ENCODE results near the gene WIPI1.

The WIPI1 gene

GRCh38 chr17:68394608-68395331 is 62.5 kb downstream of the WIPI1 start:
- H3K27me3 ChIP-seq (replicated peaks): no peaks in the 10 kb centered on the region
- in situ Hi-C loops (cut with HindIII; ENCODE audit: low pct_ligation_motif_present, low sequenced_read_pairs): no loop called here
- no peak for TF ChIP-seq CTCF (IDR thresholded peaks at IDR 0.05; ENCODE audit: low read depth, low read length, missing control alignments)

GRCh38 chr17:68391561-68392268 is 65.6 kb downstream of the WIPI1 start:
- H3K27me3 ChIP-seq (replicated peaks): no peaks in the 10 kb centered on the region
- H3K36me3 ChIP-seq (replicated peaks): no peaks in the 10 kb centered on the region
- DNase-seq: no peak
- in situ Hi-C loops (cut with HindIII; ENCODE audit: low pct_ligation_motif_present, low sequenced_read_pairs): no loop called here
- no peak for TF ChIP-seq CTCF (IDR thresholded peaks at IDR 0.05; ENCODE audit: low read depth, low read length, missing control alignments)
- H3K27ac ChIP-seq: no peak overlapping the region
- H3K4me3 ChIP-seq (ENCODE audit: low read depth, low read length): no peak overlapping the region

More at GRCh38 chr17:68394608-68395331, 62.5 kb downstream of the WIPI1 start:
- Histone ChIP-seq H3K27ac (no peak overlapping the region), H3K4me3 (ENCODE audit: low read depth, low read length) (no peak overlapping the region), H3K36me3 (replicated peaks) (no peaks in the 10 kb centered on the region)
- no peak for DNase-seq

- Histone ChIP-seq H3K4me3 (ENCODE audit: low read depth, low read length) (no peak overlapping the region), H3K27me3 (replicated peaks) (no peaks in the 10 kb centered on the region), H3K27ac (no peak overlapping the region), H3K36me3 (replicated peaks) (no peaks in the 10 kb centered on the region)
- TF ChIP-seq CTCF (IDR thresholded peaks at IDR 0.05; ENCODE audit: low read depth, low read length, missing control alignments): no peak
- in situ Hi-C loops (cut with HindIII; ENCODE audit: low pct_ligation_motif_present, low sequenced_read_pairs): no loop called here
- DNase-seq: no peak
These were observed 66.3 kb downstream of the WIPI1 start for GRCh38 chr17:68390888-68391545.

GRCh38 chr17:68389041-68389440 is 68.3 kb downstream of the WIPI1 start:
- no peak for TF ChIP-seq CTCF (IDR thresholded peaks at IDR 0.05; ENCODE audit: low read depth, low read length, missing control alignments)
- no peak for DNase-seq
- Histone ChIP-seq H3K27me3 (replicated peaks) (no peaks in the 10 kb centered on the region), H3K4me3 (ENCODE audit: low read depth, low read length) (no peak overlapping the region), H3K27ac (no peak overlapping the region), H3K36me3 (replicated peaks) (no peaks in the 10 kb centered on the region)
- in situ Hi-C loops (cut with HindIII; ENCODE audit: low pct_ligation_motif_present, low sequenced_read_pairs): no loop called here

GRCh38 chr17:68387435-68388218 is 69.7 kb downstream of the WIPI1 start:
- no peak overlapping the region for H3K27ac ChIP-seq
- no peak for TF ChIP-seq CTCF (IDR thresholded peaks at IDR 0.05; ENCODE audit: low read depth, low read length, missing control alignments)
- in situ Hi-C loops (cut with HindIII; ENCODE audit: low pct_ligation_motif_present, low sequenced_read_pairs): no loop called here

More at GRCh38 chr17:68387435-68388218, 69.7 kb downstream of the WIPI1 start:
- DNase-seq: no peak
- Histone ChIP-seq H3K36me3 (replicated peaks) (no peaks in the 10 kb centered on the region), H3K4me3 (ENCODE audit: low read depth, low read length) (no peak overlapping the region), H3K27me3 (replicated peaks) (no peaks in the 10 kb centered on the region)

All from brain microvascular endothelial cell (primary cell).